ENCODE measurements around the gene NOSTRIN.

The NOSTRIN gene

GRCh38 chr2:168781191-168781817 is 21.1 kb upstream of the NOSTRIN start:
- TF ChIP-seq GATA3 (IDR thresholded peaks at IDR 0.05; ENCODE audit: low read depth, low read length) (no peak), GATA2 (IDR thresholded peaks at IDR 0.05; ENCODE audit: low read depth, low read length) (no peak)

GRCh38 chr2:168782271-168782670 is 20.2 kb upstream of the NOSTRIN start:
- no peak for TF ChIP-seq GATA3 (IDR thresholded peaks at IDR 0.05; ENCODE audit: low read depth, low read length)
- TF ChIP-seq GATA2 (IDR thresholded peaks at IDR 0.05; ENCODE audit: low read depth, low read length), result no peak

GRCh38 chr2:168784993-168785392 is 17.4 kb upstream of the NOSTRIN start:
- TF ChIP-seq GATA3 (IDR thresholded peaks at IDR 0.05; ENCODE audit: low read depth, low read length), result no peak

GRCh38 chr2:168787098-168787781 is 15.2 kb upstream of the NOSTRIN start:
- TF ChIP-seq GATA3 (IDR thresholded peaks at IDR 0.05; ENCODE audit: low read depth, low read length), result no peak
- TF ChIP-seq GATA2 (IDR thresholded peaks at IDR 0.05; ENCODE audit: low read depth, low read length), result no peak

- TF ChIP-seq GATA2 (IDR thresholded peaks at IDR 0.05; ENCODE audit: low read depth, low read length), result no peak
- TF ChIP-seq GATA3 (IDR thresholded peaks at IDR 0.05; ENCODE audit: low read depth, low read length), result no peak
Observed at GRCh38 chr2:168787782-168788376, 14.6 kb upstream of the NOSTRIN start.

GRCh38 chr2:168789776-168790175 is 12.7 kb upstream of the NOSTRIN start:
- no peak for TF ChIP-seq GATA3 (IDR thresholded peaks at IDR 0.05; ENCODE audit: low read depth, low read length)

GRCh38 chr2:168790226-168790902 is 12.1 kb upstream of the NOSTRIN start:
- TF ChIP-seq GATA3 (IDR thresholded peaks at IDR 0.05; ENCODE audit: low read depth, low read length) (no peak), GATA2 (IDR thresholded peaks at IDR 0.05; ENCODE audit: low read depth, low read length) (no peak)

GRCh38 chr2:168793596-168793995 is 8.8 kb upstream of the NOSTRIN start:
- TF ChIP-seq GATA3 (IDR thresholded peaks at IDR 0.05; ENCODE audit: low read depth, low read length) (no peak), GATA2 (IDR thresholded peaks at IDR 0.05; ENCODE audit: low read depth, low read length) (no peak)

- TF ChIP-seq GATA3 (IDR thresholded peaks at IDR 0.05; ENCODE audit: low read depth, low read length), result no peak
- no peak for TF ChIP-seq GATA2 (IDR thresholded peaks at IDR 0.05; ENCODE audit: low read depth, low read length)
Observed at GRCh38 chr2:168794968-168795367, 7.5 kb upstream of the NOSTRIN start.

- no peak for TF ChIP-seq GATA3 (IDR thresholded peaks at IDR 0.05; ENCODE audit: low read depth, low read length)
- no peak for TF ChIP-seq GATA2 (IDR thresholded peaks at IDR 0.05; ENCODE audit: low read depth, low read length)
Observed at GRCh38 chr2:168796090-168796577, 6.3 kb upstream of the NOSTRIN start.

GRCh38 chr2:168796583-168797285 is 5.7 kb upstream of the NOSTRIN start:
- TF ChIP-seq GATA3 (IDR thresholded peaks at IDR 0.05; ENCODE audit: low read depth, low read length) (no peak), GATA2 (IDR thresholded peaks at IDR 0.05; ENCODE audit: low read depth, low read length) (no peak)

GRCh38 chr2:168797286-168797655 is 5.2 kb upstream of the NOSTRIN start:
- TF ChIP-seq GATA2 (IDR thresholded peaks at IDR 0.05; ENCODE audit: low read depth, low read length) (no peak), GATA3 (IDR thresholded peaks at IDR 0.05; ENCODE audit: low read depth, low read length) (no peak)

GRCh38 chr2:168798076-168798887 is 4.2 kb upstream of the NOSTRIN start:
- TF ChIP-seq GATA3 (IDR thresholded peaks at IDR 0.05; ENCODE audit: low read depth, low read length), result no peak
- TF ChIP-seq GATA2 (IDR thresholded peaks at IDR 0.05; ENCODE audit: low read depth, low read length), result no peak

Measured in SH-SY5Y (cell line).